Kidney (tissue), 14 donors: ENCODE data around the gene OTOS. TPM values are rescaled to one million over a fixed set of nuclear protein-coding genes. Genes with fewer than 3 reads are reported as not detected.

Source experiments
- DNase-seq, 5 donors: peaks; one replicate each; pipeline ENCODE4 v3.0.0-alpha.2; 2013 to 2020
- FAIRE-seq: peaks from 2 replicates; lab custom pipeline; 2012; peaks lifted over from hg19 to GRCh38; lab: Jason Lieb, UNC
- H3K27ac ChIP-seq, 2 donors: one replicate each; pipeline ENCODE4 v1.7.0; 2013; ENCODE audit warnings: low read depth in 2 of 2, low read length in 2 of 2, inconsistent platforms in 1 of 2
- H3K27me3 ChIP-seq: one replicate; pipeline ENCODE4 v1.7.1; 2013; ENCODE audit warnings: low read length, inconsistent platforms; ENCODE audit not compliant: control insufficient read depth, insufficient read depth
- H3K36me3 ChIP-seq, 3 donors: one replicate each; pipeline versions ENCODE4 v1.7.0 to v1.7.1; 2013; ENCODE audit warnings: low read length in 3 of 3, control low read depth in 1 of 3, inconsistent platforms in 1 of 3; ENCODE audit not compliant: insufficient read depth in 3 of 3, control insufficient read depth in 2 of 3
- H3K4me1 ChIP-seq, 3 donors: one replicate each; pipeline versions ENCODE4 v1.7.0 to v1.7.1; 2013; ENCODE audit warnings: low read length in 3 of 3, inconsistent platforms in 1 of 3, low read depth in 1 of 3; ENCODE audit not compliant: control insufficient read depth in 2 of 3, insufficient read depth in 2 of 3
- H3K4me3 ChIP-seq, 3 donors: one replicate each; pipeline versions ENCODE4 v1.7.0 to v1.8.1; 2013; ENCODE audit warnings: low read length in 3 of 3, control low read depth in 1 of 3, inconsistent platforms in 1 of 3
- H3K9ac ChIP-seq, 3 donors: one replicate each; pipeline versions ENCODE4 v1.7.0 to v1.7.1; 2013; ENCODE audit warnings: low read length in 3 of 3, control low read depth in 1 of 3, inconsistent platforms in 1 of 3
- H3K9me3 ChIP-seq, 3 donors: one replicate each; pipeline versions ENCODE4 v1.7.0 to v1.7.1; 2013; ENCODE audit warnings: low read length in 3 of 3, control low read depth in 1 of 3, inconsistent platforms in 1 of 3; ENCODE audit not compliant: control insufficient read depth in 2 of 3, insufficient read depth in 1 of 3
- CTCF ChIP-seq: IDR thresholded peaks from 3 replicates; pipeline ENCODE4 v1.5.1; 2012; ENCODE audit warnings: mild to moderate bottlenecking, moderate library complexity, borderline replicate concordance; ENCODE audit not compliant: insufficient read depth; ENCODE audit errors: extremely low read depth
- intact Hi-C: fragments of 100-400 bp; cut with DNase I; formaldehyde crosslinking; loops from one replicate; pipeline ENCODE4 v1.11.1; 2022
- polyA plus RNA-seq: library from polyadenylated mRNA; stranded (reverse); fragments of 350-450 nt; fragmentation: Illumina TruSeq; extraction: RNeasy Lipid Tissue Mini Kit (QIAGEN cat#74804); gene quantifications from one replicate; pipeline ENCODE4 v1.2.3, GENCODE V29; 2014; ENCODE audit warnings: low read depth, low replicate concordance; ENCODE audit not compliant: insufficient read depth
- total RNA-seq: library from RNA; stranded (reverse); fragmentation: NEBNext Ultra II Directional; extraction: Animal tissue kit (Norgen Biotek cat#: 25700); gene quantifications from one replicate; pipeline ENCODE4 v1.2.1, GENCODE V29; 2021
- donor health status: control.
- donor health status: control.
- donor health status: control.
- donor health status: control.
- donor health status: control.
- donor health status: DM: yes; HTN: yes; CAD: no.
- donor health status: Normal renal cell carcinoma (clear cell type).

The OTOS gene
- total and polyA plus RNA-seq, 2 donors from 2014 or later, result 1.5 to 4.6 TPM

- H3K4me3 ChIP-seq, result no peak overlapping the region
- no peaks in the 10 kb centered on the region for H3K4me1 ChIP-seq
- H3K36me3 ChIP-seq, result no peaks in the 10 kb centered on the region
- TF ChIP-seq CTCF, result no peak
- H3K27ac ChIP-seq, result no peak overlapping the region
- intact Hi-C loops, result no loop called here
- FAIRE-seq (no peak), DNase-seq (peak in 1 of 5 donors; percentile 41)
- H3K9me3 ChIP-seq, result no peaks in the 10 kb centered on the region
- H3K27me3 ChIP-seq, result no peaks in the 10 kb centered on the region
- H3K9ac ChIP-seq, result no peak overlapping the region
Observed at GRCh38 chr2:240186191-240186725, 45.8 kb upstream of the OTOS start.

- intact Hi-C loops, result no loop called here
- no peak overlapping the region for H3K4me3 ChIP-seq
Observed at GRCh38 chr2:240184656-240185055, 44.2 kb upstream of the OTOS start.

DNA sequence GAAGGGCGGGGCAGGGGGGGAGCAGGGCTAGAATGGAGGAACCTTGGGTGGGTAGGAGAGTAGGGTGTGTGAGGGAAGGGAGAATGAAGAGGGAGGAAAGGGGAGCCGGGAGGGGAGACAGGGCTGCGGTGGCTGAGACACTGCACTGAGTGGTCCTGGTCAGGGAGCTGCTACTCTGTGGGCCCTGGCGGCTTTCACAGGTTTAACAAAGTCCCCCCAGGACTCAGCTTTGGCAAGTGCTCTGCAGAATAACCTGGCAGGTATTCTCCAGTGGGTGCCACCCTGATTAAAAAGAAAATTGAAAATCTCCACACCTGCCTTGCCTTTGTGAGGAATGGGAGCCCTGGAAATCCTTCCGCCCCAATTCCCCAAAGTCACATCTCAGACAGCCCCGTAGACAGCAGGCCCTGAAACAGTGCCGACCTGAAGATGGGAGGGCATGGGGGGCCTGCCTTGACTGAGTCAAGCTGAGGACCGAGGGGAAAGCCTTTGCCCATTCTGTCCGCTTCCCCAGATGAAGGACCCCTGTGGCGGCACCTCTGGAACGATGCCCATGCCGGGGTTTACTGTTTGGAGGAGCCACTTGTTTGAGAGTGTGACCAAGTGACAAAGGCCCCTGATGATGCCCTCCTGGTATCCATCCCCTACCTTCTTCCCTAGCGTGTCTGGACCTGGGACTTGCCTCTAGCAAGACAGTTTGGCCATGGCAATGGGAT is 43.6 kb upstream of the OTOS start:
- no peak for TF ChIP-seq CTCF
- H3K36me3 ChIP-seq, result no peaks in the 10 kb centered on the region
- peak in 1 of 5 donors; percentile 19 for DNase-seq
- H3K4me3 ChIP-seq, result no peak overlapping the region
- no peak overlapping the region for H3K9ac ChIP-seq
- no peak overlapping the region for H3K27ac ChIP-seq
- no peaks in the 10 kb centered on the region for H3K4me1 ChIP-seq
- no peaks in the 10 kb centered on the region for H3K27me3 ChIP-seq
- intact Hi-C loops, result no loop called here
- H3K9me3 ChIP-seq, result no peaks in the 10 kb centered on the region
- FAIRE-seq, result no peak

More at GRCh38 chr2:240184656-240185055, 44.2 kb upstream of the OTOS start:
- no peak for DNase-seq
- no peak overlapping the region for H3K9ac ChIP-seq
- no peaks in the 10 kb centered on the region for H3K4me1 ChIP-seq
- H3K36me3 ChIP-seq, result no peaks in the 10 kb centered on the region
- TF ChIP-seq CTCF, result no peak
- H3K27me3 ChIP-seq, result no peaks in the 10 kb centered on the region
- no peak overlapping the region for H3K27ac ChIP-seq
- FAIRE-seq, result no peak
- H3K9me3 ChIP-seq, result no peaks in the 10 kb centered on the region
